Measurements from ENCODE around the gene ASB6.

Gene ASB6

GRCh38 chr9:129635099-129636065 lies 6.6 kb downstream of the ASB6 start:
- H3K4me3 ChIP-seq (ENCODE audit: control insufficient read depth, low read depth, low read length): no peak overlapping the region
- no peak for DNase-seq (ENCODE audit: low read depth)
- no peak for TF ChIP-seq CTCF (IDR thresholded peaks at IDR 0.05; ENCODE audit: control insufficient read depth, insufficient read depth, low read depth, low read length, missing control alignments)

GRCh38 chr9:129633848-129634247 lies 8.1 kb downstream of the ASB6 start:
- no peak for DNase-seq (ENCODE audit: low read depth)
- no peak overlapping the region for H3K4me3 ChIP-seq (ENCODE audit: control insufficient read depth, low read depth, low read length)
- TF ChIP-seq CTCF (IDR thresholded peaks at IDR 0.05; ENCODE audit: control insufficient read depth, insufficient read depth, low read depth, low read length, missing control alignments): no peak

GRCh38 chr9:129633207-129633606 lies 8.7 kb downstream of the ASB6 start:
- no peak for DNase-seq (ENCODE audit: low read depth)
- no peak for TF ChIP-seq CTCF (IDR thresholded peaks at IDR 0.05; ENCODE audit: control insufficient read depth, insufficient read depth, low read depth, low read length, missing control alignments)
- no peak overlapping the region for H3K4me3 ChIP-seq (ENCODE audit: control insufficient read depth, low read depth, low read length)

GRCh38 chr9:129632460-129632859 lies 9.5 kb downstream of the ASB6 start:
- TF ChIP-seq CTCF (IDR thresholded peaks at IDR 0.05; ENCODE audit: control insufficient read depth, insufficient read depth, low read depth, low read length, missing control alignments): no peak
- no peak overlapping the region for H3K4me3 ChIP-seq (ENCODE audit: control insufficient read depth, low read depth, low read length)
- no peak for DNase-seq (ENCODE audit: low read depth)

- no peak overlapping the region for H3K4me3 ChIP-seq (ENCODE audit: control insufficient read depth, low read depth, low read length)
- no peak for TF ChIP-seq CTCF (IDR thresholded peaks at IDR 0.05; ENCODE audit: control insufficient read depth, insufficient read depth, low read depth, low read length, missing control alignments)
- no peak for DNase-seq (ENCODE audit: low read depth)
These were observed 10.2 kb downstream of the ASB6 start for GRCh38 chr9:129631674-129632129.

GRCh38 chr9:129630967-129631673 lies 10.8 kb downstream of the ASB6 start:
- DNase-seq (ENCODE audit: low read depth): no peak
- no peak for TF ChIP-seq CTCF (IDR thresholded peaks at IDR 0.05; ENCODE audit: control insufficient read depth, insufficient read depth, low read depth, low read length, missing control alignments)
- H3K4me3 ChIP-seq (ENCODE audit: control insufficient read depth, low read depth, low read length): no peak overlapping the region
